Heart left ventricle (tissue), 16 donors: ENCODE results near the gene HACD2. TPM values are rescaled to one million over a fixed set of nuclear protein-coding genes. Genes with fewer than 3 reads are reported as not detected.

Source experiments
- ATAC-seq, 4 donors: fragments of 200-7000 bp; cut with Tn5 transposase; one replicate each; pipeline ENCODE4 v1.9.1; 2020 to 2022; ENCODE audit warnings: moderate library complexity in 4 of 4, mild to moderate bottlenecking in 3 of 4, moderate number of reproducible peaks in 1 of 4
- DNase-seq, 5 donors: peaks; one replicate each; pipeline ENCODE4 v3.0.0-alpha.2; 2020
- H3K27ac ChIP-seq, 12 donors: fragments of 200-600 bp; sonication (generic) in 4 of 12; one replicate each; pipeline versions ENCODE4 v1.5.0 to v1.8.0; 2016 to 2022; ENCODE audit warnings: mild to moderate bottlenecking in 2 of 12
- H3K27me3 ChIP-seq, 9 donors: fragments of 200-600 bp; sonication (generic) in 2 of 9; one replicate each; pipeline versions ENCODE4 v1.5.1 to v1.8.0; 2016 to 2022; ENCODE audit warnings: mild to moderate bottlenecking in 3 of 9
- H3K36me3 ChIP-seq, 9 donors: fragments of 200-600 bp; sonication (generic) in 2 of 9; one replicate each; pipeline versions ENCODE4 v1.5.0 to v1.8.0; 2018 to 2022; ENCODE audit warnings: mild to moderate bottlenecking in 2 of 9
- H3K4me1 ChIP-seq, 12 donors: fragments of 200-600 bp; sonication (generic) in 4 of 12; one replicate each; pipeline versions ENCODE4 v1.5.0 to v1.8.0; 2016 to 2022; ENCODE audit warnings: mild to moderate bottlenecking in 3 of 12
- H3K4me3 ChIP-seq, 12 donors: fragments of 200-600 bp; sonication (generic) in 4 of 12; one replicate each; pipeline versions ENCODE4 v1.5.0 to v1.8.0; 2017 to 2022; ENCODE audit warnings: mild to moderate bottlenecking in 9 of 12, moderate library complexity in 4 of 12
- H3K9me3 ChIP-seq, 12 donors: fragments of 200-600 bp; sonication (generic) in 4 of 12; one replicate each; pipeline versions ENCODE4 v1.5.0 to v1.8.0; 2016 to 2022; ENCODE audit warnings: mild to moderate bottlenecking in 1 of 12
- POLR2A ChIP-seq, 2 donors: fragments of 450-650 bp; IDR thresholded peaks; one replicate each; pipeline ENCODE4 v1.6.1; 2017; ENCODE audit warnings: antibody characterized with exemption in 2 of 2, mild to moderate bottlenecking in 2 of 2, moderate library complexity in 2 of 2
- WGBS, 4 donors: extraction: QIAGEN DNeasy Blood & Tissue Kit in 2 of 4; methylation state at CpG; one replicate each; pipeline versions ENCODE4 v1.1.5 to v1.1.7; 2013 to 2018; 5-methylcytosine and 5-hydroxymethylcytosine counted together
- intact Hi-C, 10 donors: fragments of 100-400 bp; cut with DNase I; formaldehyde crosslinking; loops; one replicate each; pipeline versions ENCODE4 v1.11.1 to v1.14.2; 2022
- polyA plus RNA-seq, 2 donors: library from polyadenylated mRNA; stranded (reverse); fragments of 200-250 nt; gene quantifications; one replicate each; pipeline ENCODE4 v1.2.3, GENCODE V29; 2013
- total RNA-seq, 9 donors: library from RNA; depleted of rRNA in 2 of 9; stranded (reverse); fragments of >200 nt in 2 of 9; fragmentation: NEBNext Ultra II Directional in 3 of 9; extraction: Animal tissue kit (Norgen Biotek cat#: 25700) in 3 of 9; gene quantifications; one replicate each; pipeline versions ENCODE4 v1.1.0 to v1.2.4, GENCODE V29; 2016 to 2023
- TF ChIP-seq, protein P1 (sequence below), 12 donors: fragments of 200-600 bp; sonication (generic) in 4 of 12; IDR thresholded peaks; one replicate each; pipeline versions ENCODE4 v1.5.0 to v1.8.0; 2018 to 2022; ENCODE audit warnings: antibody characterized with exemption in 12 of 12, mild to moderate bottlenecking in 5 of 12
- donor health status: ischemic (EF 13 %, LVEDD 7.1; RV severe dilation, severe dysfunction).
- donor health status: healthy with polysubstance abuse.
- donor health status: DM: no; HTN: yes; CAD: no.
- donor health status: DM: no; HTN: no; CAD: no.
- donor health status: ischemic (EF 25% LVEDD 6.9; RV normal size, moderate dysfunction).
- donor health status: ischemic (EF 25% LVEDD 5.7; RV mildly dilated, moderate dysfunction).
- donor health status: healthy.
- donor health status: DM: yes; HTN: yes; CAD: no.
- donor health status: ischemic (EF 35%, LVEDD 5.7; RV mildly dilated, moderate dysfunction).
- donor health status: nonischemic (EF 11% LVEDD 7.7; RV severe dilation, severe dysfunction).
- donor health status: DM: yes; HTN: yes; CAD: no.
- donor health status: PGD.
- donor health status: ischemic (EF 29% LVEDD 5.4; RV normal size, mild dysfunction).
- donor health status: nonischemic (EF 23%, LVEDD 6.1; RV moderate dilation, normal function).

The HACD2 gene
- total and polyA plus RNA-seq, 11 donors, result 5.6 to 23.3 (median 9.7) TPM

GRCh38 chr3:123620343-123620742, 35.5 kb upstream of the HACD2 start:
- no peak for ATAC-seq
- H3K4me3 ChIP-seq, result no peak overlapping the region
- WGBS, 4 donors, result 77 to 87% (median 84%) methylated on average over 8 of the region's 8 CpGs
- H3K9me3 ChIP-seq, result no peaks in the 10 kb centered on the region
- TF ChIP-seq, protein P1, sequence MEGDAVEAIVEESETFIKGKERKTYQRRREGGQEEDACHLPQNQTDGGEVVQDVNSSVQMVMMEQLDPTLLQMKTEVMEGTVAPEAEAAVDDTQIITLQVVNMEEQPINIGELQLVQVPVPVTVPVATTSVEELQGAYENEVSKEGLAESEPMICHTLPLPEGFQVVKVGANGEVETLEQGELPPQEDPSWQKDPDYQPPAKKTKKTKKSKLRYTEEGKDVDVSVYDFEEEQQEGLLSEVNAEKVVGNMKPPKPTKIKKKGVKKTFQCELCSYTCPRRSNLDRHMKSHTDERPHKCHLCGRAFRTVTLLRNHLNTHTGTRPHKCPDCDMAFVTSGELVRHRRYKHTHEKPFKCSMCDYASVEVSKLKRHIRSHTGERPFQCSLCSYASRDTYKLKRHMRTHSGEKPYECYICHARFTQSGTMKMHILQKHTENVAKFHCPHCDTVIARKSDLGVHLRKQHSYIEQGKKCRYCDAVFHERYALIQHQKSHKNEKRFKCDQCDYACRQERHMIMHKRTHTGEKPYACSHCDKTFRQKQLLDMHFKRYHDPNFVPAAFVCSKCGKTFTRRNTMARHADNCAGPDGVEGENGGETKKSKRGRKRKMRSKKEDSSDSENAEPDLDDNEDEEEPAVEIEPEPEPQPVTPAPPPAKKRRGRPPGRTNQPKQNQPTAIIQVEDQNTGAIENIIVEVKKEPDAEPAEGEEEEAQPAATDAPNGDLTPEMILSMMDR (IDR thresholded peaks at IDR 0.05), result no peak
- no peak for TF ChIP-seq POLR2A (IDR thresholded peaks at IDR 0.05)
- DNase-seq, result no peak
- H3K36me3 ChIP-seq, result peaks cover 0 to 12% (median 0%) of the 10 kb centered on the region in 9 donors
- no peaks in the 10 kb centered on the region for H3K27me3 ChIP-seq
- H3K27ac ChIP-seq, result peak overlapping the region in 3 of 12 donors; percentile 4 to 83 (median 11)
- peaks cover 0 to 24% (median 13%) of the 10 kb centered on the region in 12 donors for H3K4me1 ChIP-seq
- intact Hi-C loops, result no loop called here

- Histone ChIP-seq H3K4me3 (peak overlapping the region in 2 of 12 donors; percentile 12 to 21), H3K27me3 (no peaks in the 10 kb centered on the region), H3K36me3 (peaks cover 0 to 11% (median 0%) of the 10 kb centered on the region in 9 donors), H3K4me1 (peaks cover 0 to 24% (median 13%) of the 10 kb centered on the region in 12 donors), H3K27ac (peak overlapping the region in 2 of 12 donors; percentile 72 to 83), H3K9me3 (no peaks in the 10 kb centered on the region)
- TF ChIP-seq POLR2A (IDR thresholded peaks at IDR 0.05), result no peak
- TF ChIP-seq, protein P1 (IDR thresholded peaks at IDR 0.05), result no peak
- ATAC-seq (peak in 3 of 4 donors; percentile 67 to 77 (median 77)), DNase-seq (peak; percentile 73 to 81 (median 78))
- intact Hi-C loops, result no loop called here
- WGBS, 4 donors, result 43 to 55% (median 47%) methylated on average over 5 of the region's 5 CpGs
Observed at GRCh38 chr3:123618768-123619484, 34.1 kb upstream of the HACD2 start.

- no peaks in the 10 kb centered on the region for H3K9me3 ChIP-seq
- DNase-seq (no peak), ATAC-seq (peak in 2 of 4 donors; percentile 27 to 50)
- peaks cover 0 to 27% (median 13%) of the 10 kb centered on the region in 12 donors for H3K4me1 ChIP-seq
- intact Hi-C loops, result no loop called here
- H3K27ac ChIP-seq, result peak overlapping the region in 3 of 12 donors; percentile 34 to 83 (median 72)
- H3K36me3 ChIP-seq, result peaks cover 0 to 15% (median 0%) of the 10 kb centered on the region in 9 donors
- TF ChIP-seq POLR2A (IDR thresholded peaks at IDR 0.05), result no peak
- TF ChIP-seq, protein P1 (IDR thresholded peaks at IDR 0.05), result no peak
- H3K4me3 ChIP-seq, result peak overlapping the region in 3 of 12 donors; percentile 3 to 21 (median 12)
- no peaks in the 10 kb centered on the region for H3K27me3 ChIP-seq
- 53 to 78% (median 68%) methylated on average over 7 of the region's 7 CpGs for WGBS, 4 donors
Observed at GRCh38 chr3:123618076-123618708, 33.3 kb upstream of the HACD2 start.

GRCh38 chr3:123616593-123616992, 31.7 kb upstream of the HACD2 start:
- intact Hi-C loops, result no loop called here
- peaks cover 0 to 36% (median 13%) of the 10 kb centered on the region in 12 donors for H3K4me1 ChIP-seq
- H3K4me3 ChIP-seq, result no peak overlapping the region
- no peak for TF ChIP-seq POLR2A (IDR thresholded peaks at IDR 0.05)
- TF ChIP-seq, protein P1 (IDR thresholded peaks at IDR 0.05), result no peak
- DNase-seq (no peak), ATAC-seq (no peak)
- H3K27ac ChIP-seq, result peak overlapping the region in 1 of 12 donors; percentile 83
- WGBS, 4 donors, result 91 to 98% (median 96%) methylated on average over 6 of the region's 6 CpGs
- peaks cover 0 to 30% (median 13%) of the 10 kb centered on the region in 9 donors for H3K36me3 ChIP-seq
- H3K9me3 ChIP-seq, result no peaks in the 10 kb centered on the region
- H3K27me3 ChIP-seq, result no peaks in the 10 kb centered on the region
